Endothelial cell (in vitro differentiated cells): Measurements from ENCODE around the gene PRPH2. TPM values are rescaled to one million over a fixed set of nuclear protein-coding genes. Genes with fewer than 3 reads are reported as not detected.

Source experiments
- DNase-seq: peaks from one replicate; pipeline ENCODE4 v3.0.0; 2021; ENCODE audit warnings: low spot score
- H3K27ac Mint-ChIP-seq: one replicate; pipeline ENCODE4 v1.8.0; 2021; ENCODE audit warnings: mixed read lengths, inconsistent platforms; ENCODE audit not compliant: unreplicated experiment
- H3K27me3 Mint-ChIP-seq: one replicate; pipeline ENCODE4 v1.8.0; 2021; ENCODE audit warnings: mild to moderate bottlenecking, moderate library complexity, mixed read lengths, inconsistent platforms; ENCODE audit not compliant: unreplicated experiment
- H3K36me3 Mint-ChIP-seq: one replicate; pipeline ENCODE4 v1.8.0; 2021; ENCODE audit warnings: mild to moderate bottlenecking, low read depth, mixed read lengths, inconsistent platforms; ENCODE audit not compliant: unreplicated experiment
- H3K4me1 Mint-ChIP-seq: one replicate; pipeline ENCODE4 v1.8.0; 2021; ENCODE audit warnings: mild to moderate bottlenecking, mixed read lengths, inconsistent platforms; ENCODE audit not compliant: unreplicated experiment
- H3K4me3 Mint-ChIP-seq: one replicate; pipeline ENCODE4 v1.8.0; 2021; ENCODE audit warnings: mild to moderate bottlenecking, mixed read lengths, inconsistent platforms; ENCODE audit not compliant: unreplicated experiment
- H3K9me3 Mint-ChIP-seq: one replicate; pipeline ENCODE4 v1.8.0; 2021; ENCODE audit warnings: mixed read lengths, inconsistent platforms; ENCODE audit not compliant: unreplicated experiment
- total RNA-seq: library from RNA; stranded (reverse); fragmentation: NEBNext Ultra II Directional; extraction: Animal tissue kit (Norgen Biotek cat#: 25700); gene quantifications from one replicate; pipeline ENCODE4 v1.2.1, GENCODE V29; 2021; ENCODE audit not compliant: unreplicated experiment
- TF ChIP-seq, protein P1 (sequence below): fragments of 200-600 bp; sonication (generic); IDR thresholded peaks from one replicate; pipeline ENCODE4 v1.5.0; 2021; ENCODE audit warnings: antibody characterized with exemption; ENCODE audit not compliant: unreplicated experiment

PRPH2 gene
- total RNA-seq, 1 donor from 2014 or later, result 0.15 TPM

DNA sequence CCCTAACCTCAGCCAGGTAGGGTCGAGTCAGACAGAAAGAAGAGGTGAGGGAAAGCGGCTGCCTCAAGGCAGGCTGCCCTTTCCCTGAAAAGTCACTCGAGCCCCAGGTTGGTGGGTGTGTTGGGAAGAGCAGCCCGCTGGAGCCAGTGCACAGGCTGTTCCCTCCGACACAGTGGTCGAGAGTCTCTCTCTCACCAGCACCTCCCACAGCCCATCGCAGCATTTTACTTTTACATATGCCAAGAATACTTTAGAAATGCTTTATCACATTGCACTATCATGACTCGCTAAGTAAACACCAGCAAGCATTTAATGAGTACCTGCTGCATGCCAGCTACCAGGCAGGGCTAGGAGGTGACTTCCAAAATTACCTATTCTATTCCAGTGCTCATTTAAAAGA lies 1.7 kb downstream of the PRPH2 start:
- Mint-ChIP-seq H3K36me3 (no peaks in the 10 kb centered on the region), H3K4me3 (no peak overlapping the region), H3K9me3 (no peaks in the 10 kb centered on the region), H3K4me1 (peaks cover 6% of the 10 kb centered on the region), H3K27ac (no peak overlapping the region), H3K27me3 (no peaks in the 10 kb centered on the region)
- no peak for DNase-seq
- TF ChIP-seq, protein P1, sequence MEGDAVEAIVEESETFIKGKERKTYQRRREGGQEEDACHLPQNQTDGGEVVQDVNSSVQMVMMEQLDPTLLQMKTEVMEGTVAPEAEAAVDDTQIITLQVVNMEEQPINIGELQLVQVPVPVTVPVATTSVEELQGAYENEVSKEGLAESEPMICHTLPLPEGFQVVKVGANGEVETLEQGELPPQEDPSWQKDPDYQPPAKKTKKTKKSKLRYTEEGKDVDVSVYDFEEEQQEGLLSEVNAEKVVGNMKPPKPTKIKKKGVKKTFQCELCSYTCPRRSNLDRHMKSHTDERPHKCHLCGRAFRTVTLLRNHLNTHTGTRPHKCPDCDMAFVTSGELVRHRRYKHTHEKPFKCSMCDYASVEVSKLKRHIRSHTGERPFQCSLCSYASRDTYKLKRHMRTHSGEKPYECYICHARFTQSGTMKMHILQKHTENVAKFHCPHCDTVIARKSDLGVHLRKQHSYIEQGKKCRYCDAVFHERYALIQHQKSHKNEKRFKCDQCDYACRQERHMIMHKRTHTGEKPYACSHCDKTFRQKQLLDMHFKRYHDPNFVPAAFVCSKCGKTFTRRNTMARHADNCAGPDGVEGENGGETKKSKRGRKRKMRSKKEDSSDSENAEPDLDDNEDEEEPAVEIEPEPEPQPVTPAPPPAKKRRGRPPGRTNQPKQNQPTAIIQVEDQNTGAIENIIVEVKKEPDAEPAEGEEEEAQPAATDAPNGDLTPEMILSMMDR, result no peak

DNA sequence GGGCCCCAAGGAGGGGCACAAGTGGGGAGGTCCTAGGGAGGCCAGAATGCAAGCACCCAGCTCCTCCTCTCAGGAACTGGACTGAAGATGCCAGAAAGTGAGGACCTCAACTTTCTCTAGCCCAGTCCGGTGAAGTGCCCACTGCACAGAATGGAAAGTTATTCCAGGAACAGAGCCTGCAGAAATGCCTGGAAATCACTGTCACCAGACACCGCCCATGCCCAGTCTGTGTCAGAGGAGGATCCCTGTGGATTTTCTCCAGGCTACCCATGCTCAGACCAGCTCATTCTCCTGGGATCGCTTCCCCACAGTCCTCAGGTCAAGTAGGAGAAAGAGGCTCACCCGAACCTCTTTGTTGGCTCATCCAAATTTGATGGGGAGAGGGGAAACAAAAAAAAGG lies 6.5 kb downstream of the PRPH2 start:
- DNase-seq, result no peak
- peaks cover 4% of the 10 kb centered on the region for H3K36me3 Mint-ChIP-seq

GRCh38 chr6:42714098-42714761 lies 8.2 kb downstream of the PRPH2 start:
- DNase-seq, result no peak
- H3K27ac Mint-ChIP-seq, result no peak overlapping the region
- no peaks in the 10 kb centered on the region for H3K4me1 Mint-ChIP-seq
- peaks cover 4% of the 10 kb centered on the region for H3K36me3 Mint-ChIP-seq
- no peaks in the 10 kb centered on the region for H3K9me3 Mint-ChIP-seq
- TF ChIP-seq, protein P1, result no peak
- no peak overlapping the region for H3K4me3 Mint-ChIP-seq
- H3K27me3 Mint-ChIP-seq, result peaks cover 5% of the 10 kb centered on the region

More for the DNA sequence above, 6.5 kb downstream of the PRPH2 start:
- TF ChIP-seq, protein P1, result no peak
- Mint-ChIP-seq H3K4me3 (no peak overlapping the region), H3K27ac (no peak overlapping the region), H3K9me3 (no peaks in the 10 kb centered on the region), H3K4me1 (peaks cover 6% of the 10 kb centered on the region), H3K27me3 (peaks cover 5% of the 10 kb centered on the region)

- no peaks in the 10 kb centered on the region for H3K4me1 Mint-ChIP-seq
- H3K27me3 Mint-ChIP-seq, result peaks cover 5% of the 10 kb centered on the region
- no peak overlapping the region for H3K4me3 Mint-ChIP-seq
- H3K9me3 Mint-ChIP-seq, result no peaks in the 10 kb centered on the region
- H3K36me3 Mint-ChIP-seq, result peaks cover 4% of the 10 kb centered on the region
- TF ChIP-seq, protein P1, result no peak
- no peak overlapping the region for H3K27ac Mint-ChIP-seq
- no peak for DNase-seq
These were observed 10.5 kb downstream of the PRPH2 start for GRCh38 chr6:42711930-42712329.

DNA sequence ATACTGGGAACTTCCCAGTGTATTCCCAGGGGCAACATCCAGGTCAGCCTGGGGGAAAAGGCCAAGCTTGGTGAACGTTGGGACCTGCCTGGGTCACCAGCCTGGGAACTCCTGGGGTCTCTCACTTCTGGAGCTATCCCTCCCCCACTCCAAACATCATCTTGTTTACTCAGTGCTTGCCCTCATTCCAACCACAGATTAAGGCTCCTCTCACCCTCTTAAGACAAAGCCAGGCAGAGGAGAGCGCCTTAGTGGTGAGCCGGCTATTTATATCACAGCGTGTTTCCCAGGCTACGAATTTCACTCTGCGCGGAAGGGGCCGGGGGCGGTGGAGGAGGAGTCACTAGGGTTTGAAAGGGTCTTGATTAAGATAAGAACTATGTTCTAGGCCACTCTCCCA lies 12.1 kb downstream of the PRPH2 start:
- peaks cover 5% of the 10 kb centered on the region for H3K27me3 Mint-ChIP-seq
- DNase-seq, result no peak
- H3K4me3 Mint-ChIP-seq, result no peak overlapping the region
- H3K36me3 Mint-ChIP-seq, result peaks cover 4% of the 10 kb centered on the region
- no peaks in the 10 kb centered on the region for H3K9me3 Mint-ChIP-seq
- H3K4me1 Mint-ChIP-seq, result no peaks in the 10 kb centered on the region
- TF ChIP-seq, protein P1, result no peak
- H3K27ac Mint-ChIP-seq, result no peak overlapping the region
